Natural killer cell (primary cell): Measurements from ENCODE around the gene MED17. TPM values are rescaled to one million over a fixed set of nuclear protein-coding genes. Genes with fewer than 3 reads are reported as not detected.

ENCODE experiments used
- ATAC-seq, 3 donors: fragments of 150-1000 bp in 2 of 3; fragments of 200-7000 bp in 1 of 3; cut with Tn5 transposase; 1 replicate in 1 of 3; 2 replicates in 2 of 3; pipeline ENCODE4 v1.10.0; 2021; ENCODE audit warnings: mild to moderate bottlenecking in 2 of 3, moderate library complexity in 2 of 3
- DNase-seq, 2 donors: peaks; one replicate each; pipeline versions ENCODE4 v3.0.0 to v3.0.0-alpha.2; 2013 to 2021; ENCODE audit warnings: mixed read lengths in 1 of 2
- H3K27ac ChIP-seq: one replicate; pipeline ENCODE4 v1.5.1; 2013; ENCODE audit warnings: mild to moderate bottlenecking, low read length
- H3K27me3 ChIP-seq: one replicate; pipeline ENCODE4 v1.6.1; 2013; ENCODE audit warnings: low read length; ENCODE audit not compliant: control insufficient read depth, insufficient read depth
- H3K36me3 ChIP-seq: one replicate; pipeline ENCODE4 v1.6.1; 2013; ENCODE audit warnings: low read length; ENCODE audit not compliant: control insufficient read depth, insufficient read depth
- H3K4me1 ChIP-seq: one replicate; pipeline ENCODE4 v1.6.1; 2013; ENCODE audit warnings: low read length; ENCODE audit not compliant: control insufficient read depth, insufficient read depth
- H3K4me3 ChIP-seq: one replicate; pipeline ENCODE4 v1.5.1; 2013; ENCODE audit warnings: low read length
- H3K9me3 ChIP-seq: one replicate; pipeline ENCODE4 v1.6.1; 2013; ENCODE audit warnings: low read length; ENCODE audit not compliant: control insufficient read depth, insufficient read depth
- H3K27ac Mint-ChIP-seq, 2 donors: one replicate each; pipeline ENCODE4 v1.8.0; 2022; ENCODE audit warnings: mild to moderate bottlenecking in 2 of 2, mixed read lengths in 2 of 2, moderate library complexity in 1 of 2
- H3K27me3 Mint-ChIP-seq, 2 donors: one replicate each; pipeline ENCODE4 v1.8.0; 2022; ENCODE audit warnings: low read depth in 2 of 2, mixed read lengths in 2 of 2
- H3K36me3 Mint-ChIP-seq: one replicate; pipeline ENCODE4 v1.8.0; 2022; ENCODE audit warnings: mixed read lengths
- H3K4me1 Mint-ChIP-seq, 2 donors: one replicate each; pipeline ENCODE4 v1.8.0; 2022; ENCODE audit warnings: mixed read lengths in 2 of 2
- H3K4me3 Mint-ChIP-seq: one replicate; pipeline ENCODE4 v1.8.0; 2022; ENCODE audit warnings: mild to moderate bottlenecking, moderate library complexity, mixed read lengths
- H3K9me3 Mint-ChIP-seq, 2 donors: one replicate each; pipeline ENCODE4 v1.8.0; 2022; ENCODE audit warnings: mixed read lengths in 2 of 2
- CTCF ChIP-seq: fragments of 200-600 bp; IDR thresholded peaks from one replicate; pipeline ENCODE4 v1.8.0; 2022; ENCODE audit warnings: antibody characterized with exemption
- WGBS: methylation state at CpG from one replicate; pipeline ENCODE4 v1.1.7; 2013; ENCODE audit warnings: missing lambda C conversion rate; ENCODE audit not compliant: insufficient coverage; 5-methylcytosine and 5-hydroxymethylcytosine counted together
- intact Hi-C: fragments of 100-400 bp; cut with micrococcal nuclease; formaldehyde crosslinking; loops from one replicate; pipeline ENCODE4 v1.14.2; 2022
- total RNA-seq, 4 donors: library from RNA; stranded (reverse); fragments of 120-200 nt in 1 of 4; gene quantifications; one replicate each; pipeline versions ENCODE4 v1.2.3 to v1.2.4, GENCODE V29; 2013 to 2022

Gene MED17
- total RNA-seq, 3 donors from 2014 or later (not counting 1 experiment from before 2014, with no cell fraction given): 48.8 to 71.5 (median 66.4) TPM

GRCh38 chr11:93761910-93762309 lies 22.2 kb upstream of the MED17 start:
- no peak overlapping the region for H3K4me3 ChIP-seq
- H3K27me3 Mint-ChIP-seq: no peaks in the 10 kb centered on the region
- H3K4me3 Mint-ChIP-seq: no peak overlapping the region
- DNase-seq (no peak), ATAC-seq (no peak)
- H3K4me1 ChIP-seq: no peaks in the 10 kb centered on the region
- TF ChIP-seq CTCF: no peak
- no peaks in the 10 kb centered on the region for H3K27me3 ChIP-seq
- no peak overlapping the region for H3K27ac ChIP-seq
- H3K36me3 ChIP-seq: peaks cover 35% of the 10 kb centered on the region
- intact Hi-C loops: no loop called here
- H3K36me3 Mint-ChIP-seq: no peaks in the 10 kb centered on the region
- H3K4me1 Mint-ChIP-seq: no peaks in the 10 kb centered on the region
- H3K27ac Mint-ChIP-seq: no peak overlapping the region
- no CpG with 5 or more reads among the region's 1 CpG for WGBS
- H3K9me3 ChIP-seq: no peaks in the 10 kb centered on the region
- H3K9me3 Mint-ChIP-seq: peaks cover 0 to under 1% of the 10 kb centered on the region in 2 donors

GRCh38 chr11:93765551-93765950 lies 18.5 kb upstream of the MED17 start:
- no peaks in the 10 kb centered on the region for H3K36me3 Mint-ChIP-seq
- no peak overlapping the region for H3K27ac ChIP-seq
- H3K4me3 ChIP-seq: no peak overlapping the region
- DNase-seq (no peak), ATAC-seq (no peak)
- H3K27me3 Mint-ChIP-seq: no peaks in the 10 kb centered on the region
- no peak for TF ChIP-seq CTCF
- H3K27ac Mint-ChIP-seq: no peak overlapping the region
- peaks cover 17% of the 10 kb centered on the region for H3K36me3 ChIP-seq
- intact Hi-C loops: no loop called here
- peaks cover 0 to 2% of the 10 kb centered on the region in 2 donors for H3K9me3 Mint-ChIP-seq
- no peaks in the 10 kb centered on the region for H3K4me1 Mint-ChIP-seq
- WGBS: 94% methylated on average over 2 of the region's 2 CpGs
- H3K9me3 ChIP-seq: no peaks in the 10 kb centered on the region
- H3K4me3 Mint-ChIP-seq: no peak overlapping the region
- no peaks in the 10 kb centered on the region for H3K4me1 ChIP-seq
- H3K27me3 ChIP-seq: no peaks in the 10 kb centered on the region

- Mint-ChIP-seq H3K36me3 (no peaks in the 10 kb centered on the region), H3K9me3 (peaks cover 0 to 2% of the 10 kb centered on the region in 2 donors), H3K4me1 (no peaks in the 10 kb centered on the region), H3K4me3 (no peak overlapping the region), H3K27ac (no peak overlapping the region), H3K27me3 (no peaks in the 10 kb centered on the region)
- H3K27me3 ChIP-seq: no peaks in the 10 kb centered on the region
- no peaks in the 10 kb centered on the region for H3K9me3 ChIP-seq
- no peaks in the 10 kb centered on the region for H3K4me1 ChIP-seq
- intact Hi-C loops: no loop called here
- H3K36me3 ChIP-seq: peaks cover 10% of the 10 kb centered on the region
- no peak for ATAC-seq
- H3K4me3 ChIP-seq: no peak overlapping the region
- 91% methylated on average over 3 of the region's 5 CpGs for WGBS
- no peak for DNase-seq
- no peak for TF ChIP-seq CTCF
- no peak overlapping the region for H3K27ac ChIP-seq
Measured at GRCh38 chr11:93766504-93766903, 17.6 kb upstream of the MED17 start.

- intact Hi-C loops: no loop called here
- no peak overlapping the region for H3K27ac ChIP-seq
- no peaks in the 10 kb centered on the region for H3K9me3 ChIP-seq
- Mint-ChIP-seq H3K4me1 (no peaks in the 10 kb centered on the region), H3K4me3 (no peak overlapping the region), H3K27ac (no peak overlapping the region), H3K27me3 (no peaks in the 10 kb centered on the region), H3K9me3 (peaks cover 0 to 2% of the 10 kb centered on the region in 2 donors), H3K36me3 (no peaks in the 10 kb centered on the region)
- WGBS: 89% methylated on average over 3 of the region's 3 CpGs
- H3K27me3 ChIP-seq: no peaks in the 10 kb centered on the region
- TF ChIP-seq CTCF: no peak
- ATAC-seq (no peak), DNase-seq (no peak)
- H3K36me3 ChIP-seq: peaks cover 5% of the 10 kb centered on the region
- H3K4me3 ChIP-seq: no peak overlapping the region
- H3K4me1 ChIP-seq: no peaks in the 10 kb centered on the region
Measured at GRCh38 chr11:93767018-93767417, 17.1 kb upstream of the MED17 start.
